CD4-positive, alpha-beta T cell (primary cell): ENCODE data around the gene SULT4A1. TPM values are rescaled to one million over a fixed set of nuclear protein-coding genes. Genes with fewer than 3 reads are reported as not detected.

Experiments used
- ATAC-seq: fragments of 200-7000 bp; cut with Tn5 transposase; one replicate; pipeline ENCODE4 v1.10.0; 2022; ENCODE audit warnings: mild to moderate bottlenecking; ENCODE audit not compliant: poor library complexity
- CTCF ChIA-PET: fragments of 350-600 bp; sonication (Branson Sonifier 250); formaldehyde crosslinking; loops from one replicate; lab custom pipeline; 2021; ENCODE audit warnings: antibody characterized with exemption, inconsistent platforms; lab: Charles Lee
- POLR2A ChIA-PET: fragments of 350-600 bp; sonication (Branson Sonifier 250); formaldehyde crosslinking; loops from one replicate; lab custom pipeline; 2021; ENCODE audit warnings: antibody characterized with exemption, inconsistent platforms; lab: Charles Lee
- DNase-seq, 14 experiments: peaks; one replicate each; pipeline ENCODE4 v3.0.0-alpha.2; 2013 to 2020; ENCODE audit warnings: mixed read lengths in 2 of 14
- H3K27ac ChIP-seq, 2 donors: one replicate each; pipeline versions ENCODE4 v1.5.1 to v1.7.0; 2013; ENCODE audit warnings: low read length in 2 of 2, low read depth in 1 of 2, mild to moderate bottlenecking in 1 of 2
- H3K27me3 ChIP-seq, 2 experiments: 1 replicate in 1 of 2; 2 replicates in 1 of 2; pipeline versions ENCODE4 v1.6.1 to v1.7.0; 2013; ENCODE audit warnings: low read length in 2 of 2, control low read depth in 1 of 2, mild to moderate bottlenecking in 1 of 2, moderate library complexity in 1 of 2; ENCODE audit not compliant: insufficient read depth in 2 of 2, control insufficient read depth in 1 of 2
- H3K36me3 ChIP-seq: one replicate; pipeline ENCODE4 v1.6.1; 2013; ENCODE audit warnings: low read length, control low read depth; ENCODE audit not compliant: insufficient read depth
- H3K4me1 ChIP-seq: one replicate; pipeline ENCODE4 v1.6.1; 2013; ENCODE audit warnings: low read length, control low read depth; ENCODE audit not compliant: insufficient read depth
- H3K4me3 ChIP-seq: one replicate; pipeline ENCODE4 v1.5.1; 2013; ENCODE audit warnings: mild to moderate bottlenecking, low read length, moderate library complexity
- H3K9me3 ChIP-seq, 2 experiments: 1 replicate in 1 of 2; 2 replicates in 1 of 2; pipeline versions ENCODE4 v1.6.1 to v1.7.0; 2013; ENCODE audit warnings: low read length in 2 of 2, mild to moderate bottlenecking in 2 of 2, control low read depth in 1 of 2, moderate library complexity in 1 of 2; ENCODE audit not compliant: control insufficient read depth in 1 of 2, insufficient read depth in 1 of 2
- H3K27ac Mint-ChIP-seq: one replicate; pipeline ENCODE4 v1.8.0; 2020; ENCODE audit warnings: mixed read lengths
- H3K27me3 Mint-ChIP-seq: one replicate; pipeline ENCODE4 v1.8.0; 2021; ENCODE audit warnings: mixed read lengths
- H3K36me3 Mint-ChIP-seq: one replicate; pipeline ENCODE4 v1.8.0; 2021; ENCODE audit warnings: low read depth, mixed read lengths
- H3K4me1 Mint-ChIP-seq: one replicate; pipeline ENCODE4 v1.8.0; 2021; ENCODE audit warnings: low read depth, mixed read lengths
- H3K4me3 Mint-ChIP-seq: one replicate; pipeline ENCODE4 v1.8.0; 2020; ENCODE audit warnings: mild to moderate bottlenecking, mixed read lengths
- H3K9me3 Mint-ChIP-seq: one replicate; pipeline ENCODE4 v1.8.0; 2020; ENCODE audit warnings: mixed read lengths
- intact Hi-C, 2 experiments: fragments of 100-400 bp; cut with DNase I in 1 of 2; cut with micrococcal nuclease in 1 of 2; formaldehyde crosslinking; loops; one replicate each; pipeline versions ENCODE4 v1.15.1 to v1.9.0; 2023 to 2025; cut with DNase I, micrococcal nuclease
- total RNA-seq, 174 experiments: library from RNA in 2 of 174; stranded (reverse) in 2 of 174; gene quantifications; one replicate each; pipeline ENCODE4 v1.2.3 and lab custom pipeline; 2021 to 2026
- TF ChIP-seq, protein P1 (sequence below): fragments of 200-600 bp; IDR thresholded peaks from one replicate; pipeline ENCODE4 v1.8.0; 2022; ENCODE audit warnings: antibody characterized with exemption, mild to moderate bottlenecking

SULT4A1 gene
- total RNA-seq, 2 experiments from 2014 or later = not detected

DNA sequence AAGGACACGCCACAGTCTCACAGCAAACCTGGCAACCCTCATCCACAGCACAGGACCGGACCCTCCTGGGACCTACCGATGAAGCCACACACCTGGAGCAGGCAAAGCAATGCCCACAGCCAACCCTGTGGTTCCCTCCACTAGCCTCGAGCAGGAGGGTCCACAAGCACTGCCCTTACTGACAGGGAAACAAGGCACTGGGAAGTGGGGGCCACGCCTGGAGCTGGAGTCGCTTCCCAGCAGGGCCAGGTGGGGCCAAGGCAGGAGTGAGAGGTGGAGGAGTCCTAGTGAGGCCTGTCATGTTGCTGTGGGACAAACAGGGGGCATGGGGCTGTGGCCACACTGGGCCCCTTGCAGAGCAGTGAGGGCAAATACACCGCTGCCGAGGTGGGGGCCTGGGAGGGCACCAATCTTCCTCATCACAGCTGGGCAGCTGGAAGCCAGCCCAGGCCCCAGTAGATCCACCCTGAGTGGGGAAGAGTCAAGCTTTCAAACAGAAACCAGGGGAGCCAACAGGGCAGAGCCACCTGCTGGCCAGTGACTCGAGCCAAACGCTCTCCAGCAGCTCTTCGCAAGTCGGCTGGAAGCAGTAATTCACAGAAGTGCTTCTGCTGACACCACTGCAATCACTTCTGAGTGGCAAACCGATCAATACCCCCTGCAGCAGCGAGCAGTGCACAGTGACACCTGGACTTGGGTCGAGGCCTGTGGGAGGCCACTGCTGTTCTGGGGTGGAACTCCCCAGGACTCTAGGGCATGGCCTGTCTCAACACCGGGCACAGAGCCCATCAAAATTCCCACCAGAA is 13.7 kb downstream of the SULT4A1 start:
- ATAC-seq (no peak), DNase-seq (peak in 1 of 14 experiments; percentile 25)
- no peaks in the 10 kb centered on the region for H3K9me3 Mint-ChIP-seq
- Histone ChIP-seq H3K4me1 (no peaks in the 10 kb centered on the region), H3K27me3 (peaks cover 7 to 8% of the 10 kb centered on the region in 2 experiments), H3K4me3 (no peak overlapping the region), H3K9me3 (peaks cover 0 to under 1% of the 10 kb centered on the region in 2 experiments), H3K36me3 (no peaks in the 10 kb centered on the region), H3K27ac (no peak overlapping the region)
- ChIA-PET CTCF (no interaction called here), POLR2A (no interaction called here)
- TF ChIP-seq, protein P1, sequence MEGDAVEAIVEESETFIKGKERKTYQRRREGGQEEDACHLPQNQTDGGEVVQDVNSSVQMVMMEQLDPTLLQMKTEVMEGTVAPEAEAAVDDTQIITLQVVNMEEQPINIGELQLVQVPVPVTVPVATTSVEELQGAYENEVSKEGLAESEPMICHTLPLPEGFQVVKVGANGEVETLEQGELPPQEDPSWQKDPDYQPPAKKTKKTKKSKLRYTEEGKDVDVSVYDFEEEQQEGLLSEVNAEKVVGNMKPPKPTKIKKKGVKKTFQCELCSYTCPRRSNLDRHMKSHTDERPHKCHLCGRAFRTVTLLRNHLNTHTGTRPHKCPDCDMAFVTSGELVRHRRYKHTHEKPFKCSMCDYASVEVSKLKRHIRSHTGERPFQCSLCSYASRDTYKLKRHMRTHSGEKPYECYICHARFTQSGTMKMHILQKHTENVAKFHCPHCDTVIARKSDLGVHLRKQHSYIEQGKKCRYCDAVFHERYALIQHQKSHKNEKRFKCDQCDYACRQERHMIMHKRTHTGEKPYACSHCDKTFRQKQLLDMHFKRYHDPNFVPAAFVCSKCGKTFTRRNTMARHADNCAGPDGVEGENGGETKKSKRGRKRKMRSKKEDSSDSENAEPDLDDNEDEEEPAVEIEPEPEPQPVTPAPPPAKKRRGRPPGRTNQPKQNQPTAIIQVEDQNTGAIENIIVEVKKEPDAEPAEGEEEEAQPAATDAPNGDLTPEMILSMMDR = no peak
- no peaks in the 10 kb centered on the region for H3K4me1 Mint-ChIP-seq
- H3K27me3 Mint-ChIP-seq = peaks cover 33% of the 10 kb centered on the region
- H3K36me3 Mint-ChIP-seq = no peaks in the 10 kb centered on the region
- intact Hi-C loops = no loop called here
- H3K27ac Mint-ChIP-seq = no peak overlapping the region
- H3K4me3 Mint-ChIP-seq = no peak overlapping the region

DNA sequence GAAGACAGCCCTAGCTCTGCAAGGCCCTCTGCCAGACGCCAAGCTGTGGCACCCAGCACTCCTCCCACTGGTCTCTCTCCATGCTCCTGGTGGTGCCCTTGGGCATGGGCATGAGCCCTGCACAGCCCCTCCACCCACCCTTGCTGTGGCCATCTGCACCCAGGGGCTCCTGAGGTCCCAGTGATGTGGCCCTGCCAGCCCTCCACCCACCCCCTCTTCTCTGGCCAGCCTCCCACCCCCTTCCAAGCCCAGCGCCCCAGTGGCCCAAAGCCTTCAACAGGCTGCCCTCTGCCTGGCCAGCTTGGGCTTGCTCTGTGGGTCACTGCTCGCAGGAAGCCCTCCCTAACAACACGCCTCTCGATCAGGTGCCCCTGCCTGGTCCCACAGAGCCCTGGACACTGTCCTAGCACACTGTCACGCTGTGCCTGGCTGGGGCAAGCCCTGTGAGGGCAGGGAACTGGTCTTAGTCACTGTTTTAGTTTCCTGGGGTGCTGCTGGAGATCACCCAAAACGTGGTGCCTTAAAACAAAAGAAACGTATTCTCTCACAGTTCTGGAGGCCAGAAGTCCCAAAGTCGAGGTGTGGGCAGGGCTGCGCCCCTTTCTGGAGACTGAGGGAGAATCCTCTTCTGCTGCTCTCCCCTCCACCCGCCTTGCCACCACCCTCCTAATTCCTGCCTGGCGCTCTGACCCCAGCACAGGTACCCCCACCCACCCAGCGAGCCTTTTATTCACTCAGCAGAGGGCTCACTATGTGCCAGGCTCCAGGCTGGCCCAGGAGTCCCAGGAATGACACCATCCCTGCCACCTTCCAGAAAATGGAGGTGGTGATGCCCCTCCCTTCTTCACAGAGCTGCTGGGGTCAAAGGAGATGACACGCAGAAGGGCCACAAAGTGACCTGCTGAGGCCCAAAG is 14.7 kb downstream of the SULT4A1 start:
- Mint-ChIP-seq H3K9me3 (no peaks in the 10 kb centered on the region), H3K27ac (no peak overlapping the region), H3K27me3 (peaks cover 27% of the 10 kb centered on the region), H3K4me1 (no peaks in the 10 kb centered on the region), H3K36me3 (no peaks in the 10 kb centered on the region), H3K4me3 (no peak overlapping the region)
- Histone ChIP-seq H3K4me3 (no peak overlapping the region), H3K27ac (no peak overlapping the region), H3K9me3 (no peaks in the 10 kb centered on the region), H3K36me3 (no peaks in the 10 kb centered on the region), H3K4me1 (no peaks in the 10 kb centered on the region), H3K27me3 (peaks cover 4 to 7% of the 10 kb centered on the region in 2 experiments)
- peak in 1 of 14 experiments; percentile 23 for DNase-seq
- TF ChIP-seq, protein P1 = no peak
- intact Hi-C loops = no loop called here
- ATAC-seq = no peak
- POLR2A ChIA-PET = no interaction called here
- CTCF ChIA-PET = no interaction called here

DNA sequence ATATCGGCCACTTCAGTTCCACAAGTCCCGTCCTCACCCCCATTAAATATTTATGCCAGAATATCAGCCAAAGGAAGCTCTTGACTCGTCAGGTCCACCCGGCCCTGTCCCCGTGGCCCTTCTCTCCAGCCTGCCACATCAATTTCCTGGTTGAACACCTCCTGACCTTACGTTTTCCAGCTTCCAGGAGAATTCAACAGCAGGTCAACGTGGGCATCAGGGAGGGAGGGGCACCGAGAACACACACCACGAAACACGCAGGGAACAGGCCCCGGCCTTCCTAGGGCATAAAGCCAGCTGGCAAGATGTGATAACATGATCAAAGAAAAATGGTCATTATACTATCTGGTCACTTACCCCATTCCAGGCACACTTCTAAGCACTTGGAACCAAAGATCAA is 15.3 kb downstream of the SULT4A1 start:
- CTCF ChIA-PET = no interaction called here
- Histone ChIP-seq H3K36me3 (no peaks in the 10 kb centered on the region), H3K27ac (no peak overlapping the region), H3K4me1 (no peaks in the 10 kb centered on the region), H3K27me3 (peaks cover 3 to 7% of the 10 kb centered on the region in 2 experiments), H3K4me3 (no peak overlapping the region), H3K9me3 (no peaks in the 10 kb centered on the region)
- Mint-ChIP-seq H3K27me3 (peaks cover 24% of the 10 kb centered on the region), H3K4me1 (no peaks in the 10 kb centered on the region), H3K4me3 (no peak overlapping the region), H3K36me3 (no peaks in the 10 kb centered on the region), H3K27ac (no peak overlapping the region), H3K9me3 (no peaks in the 10 kb centered on the region)
- DNase-seq (no peak), ATAC-seq (no peak)
- intact Hi-C loops = no loop called here
- POLR2A ChIA-PET = no interaction called here
- TF ChIP-seq, protein P1 = no peak
